IMR-90 (cell line): ENCODE measurements around the gene AGAP1. TPM values are rescaled to one million over a fixed set of nuclear protein-coding genes. Genes with fewer than 3 reads are reported as not detected.

Source experiments
- ATAC-seq: fragments of 200-7000 bp; cut with Tn5 transposase; 2 replicates; pipeline ENCODE4 v1.9.1; 2020; ENCODE audit warnings: low read depth, mild to moderate bottlenecking, moderate library complexity
- BruUV-seq: library from RNA; stranded (reverse); fragments of 400-500 nt; replicated peaks from 2 replicates; lab custom pipeline; 2021; lab: Mats Ljungman, UMichigan
- CTCF ChIA-PET: fragments of 300-600 bp; formaldehyde crosslinking; extraction: SDS; loops from one replicate; lab custom pipeline; 2021; ENCODE audit warnings: antibody characterized with exemption; lab: Yijun Ruan, JAX
- POLR2A ChIA-PET: fragments of 300-600 bp; sonication (Branson Sonifier 250); formaldehyde crosslinking; loops from one replicate; lab custom pipeline; 2022; ENCODE audit warnings: antibody characterized with exemption; ENCODE audit not compliant: unreplicated experiment; lab: Charles Lee
- DNase-seq: peaks from one replicate; pipeline ENCODE4 v3.0.0; 2013
- H2AFZ ChIP-seq: replicated peaks from 2 replicates; pipeline ENCODE3; 2013; ENCODE audit warnings: low read length, mild to moderate bottlenecking; ENCODE audit not compliant: poor library complexity
- H2AK5ac ChIP-seq: 2 replicates; pipeline ENCODE4 v1.6.1; 2013; ENCODE audit warnings: low read depth, low read length, inconsistent platforms
- H2AK9ac ChIP-seq: replicated peaks from 2 replicates; pipeline ENCODE3; 2013; ENCODE audit warnings: mild to moderate bottlenecking, low read depth, low read length, moderate library complexity; ENCODE audit not compliant: poor library complexity
- H2BK120ac ChIP-seq: 2 replicates; pipeline ENCODE4 v1.6.1; 2013; ENCODE audit warnings: low read depth, low read length, inconsistent platforms
- H2BK15ac ChIP-seq: 3 replicates; pipeline ENCODE4 v1.6.1; 2013; ENCODE audit warnings: low read depth, low read length, inconsistent platforms
- H2BK20ac ChIP-seq: 2 replicates; pipeline ENCODE4 v1.6.1; 2013; ENCODE audit warnings: low read depth, mild to moderate bottlenecking, inconsistent platforms, low read length, moderate library complexity
- H2BK5ac ChIP-seq: 2 replicates; pipeline ENCODE4 v1.6.1; 2013; ENCODE audit warnings: mild to moderate bottlenecking, low read depth, low read length, inconsistent platforms; ENCODE audit not compliant: poor library complexity, severe bottlenecking
- H3K14ac ChIP-seq: replicated peaks from 2 replicates; pipeline ENCODE4 v1.6.1; 2013; ENCODE audit warnings: low read depth, low read length, inconsistent platforms
- H3K18ac ChIP-seq: 2 replicates; pipeline ENCODE4 v1.6.1; 2013; ENCODE audit warnings: low read depth, low read length, control low read depth
- H3K23ac ChIP-seq: 2 replicates; pipeline ENCODE4 v1.6.1; 2013; ENCODE audit warnings: low read depth, low read length, inconsistent platforms
- H3K27ac ChIP-seq: 2 replicates; pipeline ENCODE4 v1.5.1; 2013; ENCODE audit warnings: mild to moderate bottlenecking, control low read depth, low read length; ENCODE audit not compliant: insufficient read depth
- H3K27me3 ChIP-seq: 2 replicates; pipeline ENCODE4 v1.6.1; 2013; ENCODE audit warnings: low read length; ENCODE audit not compliant: control insufficient read depth, insufficient read depth
- H3K36me3 ChIP-seq: 2 replicates; pipeline ENCODE4 v1.6.1; 2013; ENCODE audit warnings: low read length, mixed read lengths; ENCODE audit not compliant: control insufficient read depth, insufficient read depth
- H3K4ac ChIP-seq: 2 replicates; pipeline ENCODE4 v1.6.1; 2013; ENCODE audit warnings: low read depth, low read length, inconsistent platforms
- H3K4me1 ChIP-seq: 2 replicates; pipeline ENCODE4 v1.6.1; 2013; ENCODE audit warnings: low read length, mixed read lengths; ENCODE audit not compliant: control insufficient read depth, insufficient read depth
- H3K4me2 ChIP-seq: 2 replicates; pipeline ENCODE4 v1.6.1; 2013; ENCODE audit warnings: low read depth, mild to moderate bottlenecking, control low read depth, low read length, moderate library complexity
- H3K4me3 ChIP-seq: 2 replicates; pipeline ENCODE4 v1.5.1; 2013; ENCODE audit warnings: low read depth, mild to moderate bottlenecking, control low read depth, low read length, moderate library complexity; ENCODE audit not compliant: insufficient read depth
- H3K56ac ChIP-seq: 2 replicates; pipeline ENCODE4 v1.6.1; 2013; ENCODE audit warnings: low read length, inconsistent platforms; ENCODE audit not compliant: insufficient read depth; ENCODE audit errors: extremely low read depth
- H3K79me1 ChIP-seq, 2 experiments: 2 replicates each; pipeline ENCODE4 v1.6.1; 2013; ENCODE audit warnings: low read length in 2 of 2, inconsistent platforms in 1 of 2, low read depth in 1 of 2
- H3K9ac ChIP-seq: 2 replicates; pipeline ENCODE4 v1.6.1; 2013; ENCODE audit warnings: low read depth, low read length, control low read depth
- H3K9me1 ChIP-seq: 2 replicates; pipeline ENCODE4 v1.6.1; 2013; ENCODE audit warnings: low read length, inconsistent platforms; ENCODE audit not compliant: insufficient read depth
- H3K9me3 ChIP-seq: 2 replicates; pipeline ENCODE4 v1.6.1; 2013; ENCODE audit warnings: low read length; ENCODE audit not compliant: control insufficient read depth, insufficient read depth
- H4K20me1 ChIP-seq: 2 replicates; pipeline ENCODE4 v1.6.1; 2013; ENCODE audit warnings: low read length, inconsistent platforms; ENCODE audit not compliant: insufficient read depth
- H4K5ac ChIP-seq: 2 replicates; pipeline ENCODE4 v1.6.1; 2013; ENCODE audit warnings: mild to moderate bottlenecking, low read depth, low read length, control low read depth
- H4K8ac ChIP-seq, 2 experiments: 2 replicates each; pipeline ENCODE4 v1.6.1; 2013; ENCODE audit warnings: low read depth in 2 of 2, low read length in 2 of 2, control low read depth in 1 of 2, inconsistent platforms in 1 of 2
- H4K91ac ChIP-seq: 2 replicates; pipeline ENCODE4 v1.6.1; 2013; ENCODE audit warnings: low read depth, low read length, inconsistent platforms; ENCODE audit not compliant: insufficient read depth
- BHLHE40 ChIP-seq: fragments of 150-350 bp; IDR thresholded peaks from 2 replicates; pipeline ENCODE4 v1.6.1; 2016; ENCODE audit warnings: mild to moderate bottlenecking, low read depth, low read length
- CEBPB ChIP-seq: IDR thresholded peaks from 2 replicates; pipeline ENCODE4 v1.6.1; 2012; ENCODE audit warnings: low read depth, low read length, improper control_type of control experiment
- CHD1 ChIP-seq: IDR thresholded peaks from 2 replicates; pipeline ENCODE4 v1.6.1; 2012; ENCODE audit warnings: low read depth, low read length, improper control_type of control experiment
- MAZ ChIP-seq: IDR thresholded peaks from 2 replicates; pipeline ENCODE4 v1.6.1; 2012; ENCODE audit warnings: low read depth, mild to moderate bottlenecking, low read length, improper control_type of control experiment, moderate library complexity, borderline replicate concordance
- MXI1 ChIP-seq: IDR thresholded peaks from 2 replicates; pipeline ENCODE4 v1.6.1; 2012; ENCODE audit warnings: low read depth, mild to moderate bottlenecking, low read length, moderate library complexity, borderline replicate concordance
- NFE2L2 ChIP-seq: fragments of 150-350 bp; IDR thresholded peaks from 2 replicates; pipeline ENCODE4 v1.6.1; 2016; ENCODE audit warnings: low read depth, mild to moderate bottlenecking, low read length
- RCOR1 ChIP-seq: IDR thresholded peaks from 2 replicates; pipeline ENCODE4 v1.6.1; 2012; ENCODE audit warnings: mild to moderate bottlenecking, low read length, improper control_type of control experiment; ENCODE audit not compliant: insufficient replicate concordance
- RFX5 ChIP-seq: IDR thresholded peaks from 2 replicates; pipeline ENCODE4 v1.8.0; 2012; ENCODE audit warnings: low read depth, mild to moderate bottlenecking, low read length, moderate library complexity
- WGBS, 2 experiments: methylation state at CpG; one replicate each; pipeline versions ENCODE4 v1.1.5 to v1.1.7; 2013; ENCODE audit warnings: missing lambda C conversion rate in 2 of 2; ENCODE audit not compliant: insufficient read length in 1 of 2; ENCODE audit errors: extremely low coverage in 2 of 2; 5-methylcytosine and 5-hydroxymethylcytosine counted together
- dilution Hi-C: fragments of 300-500 bp; cut with HindIII; formaldehyde crosslinking; loops from one replicate; pipeline ENCODE4 v1.14.3; 2018; ENCODE audit warnings: low sequenced_read_pairs; ENCODE audit not compliant: unreplicated experiment
- in situ Hi-C: fragments of 300-500 bp; cut with MboI; formaldehyde crosslinking; loops from 3 replicates; pipeline ENCODE4 v1.14.3; 2019; ENCODE audit warnings: low sequenced_read_pairs, inconsistent platforms, mixed read lengths
- intact Hi-C: fragments of 100-400 bp; cut with micrococcal nuclease; formaldehyde crosslinking; loops from 2 replicates; pipeline ENCODE4 v1.10.0; 2022
- polyA plus RNA-seq, 3 experiments: library from polyadenylated mRNA; depleted of rRNA; stranded (reverse); fragments of >200 nt; gene quantifications; 2 replicates each; pipeline ENCODE4 v1.2.3, GENCODE V29; 2012; ENCODE audit warnings: low replicate concordance in 1 of 3
- total RNA-seq: library from RNA; depleted of rRNA; stranded (reverse); fragments of >200 nt; gene quantifications from 2 replicates; pipeline ENCODE4 v1.2.3, GENCODE V29; 2012
- TF ChIP-seq, protein P1 (sequence below): fragments of 150-350 bp; IDR thresholded peaks from 2 replicates; pipeline ENCODE4 v1.6.1; 2017; ENCODE audit warnings: mild to moderate bottlenecking, antibody characterized with exemption, low read length, low read depth

The AGAP1 gene
- total and polyA plus RNA-seq, 2 of the 4 experiments (the other 2 are of a cell fraction), result 15.1 to 16.4 TPM

DNA sequence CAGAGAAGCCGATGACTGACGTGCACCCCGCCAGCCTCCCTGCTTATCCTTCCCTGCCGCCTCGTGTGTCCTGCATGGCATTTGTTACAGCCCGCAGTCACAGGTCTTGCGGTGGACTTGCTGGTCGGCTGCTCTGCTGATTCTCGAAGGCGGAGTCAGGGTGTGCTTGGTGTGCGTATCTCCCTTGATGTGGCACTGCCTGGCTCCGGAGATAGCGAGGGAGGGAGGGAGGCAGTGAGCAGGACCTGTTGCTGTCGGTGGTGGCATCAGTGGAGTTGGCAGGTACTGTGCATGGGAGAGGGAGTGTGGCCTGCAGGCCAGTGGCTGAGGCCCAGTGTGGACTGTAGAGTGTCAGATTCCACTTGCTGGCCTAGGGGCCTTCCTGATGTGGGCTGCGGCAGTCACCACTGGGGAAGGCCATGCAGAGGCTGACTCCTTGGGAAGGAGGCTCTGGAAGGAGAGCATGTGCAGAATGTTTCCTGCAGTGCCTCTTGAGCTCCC, 198.9 kb downstream of the AGAP1 start:
- WGBS, 2 experiments, result 100% methylated on average over 2 of the region's 15 CpGs; no CpG with 5 or more reads in 1 of the 2 experiments
- Histone ChIP-seq H4K20me1 (peaks cover 74% of the 10 kb centered on the region), H3K4ac (no peak overlapping the region), H3K79me1 (peaks cover 32 to 64% of the 10 kb centered on the region in 2 experiments), H2BK15ac (no peak overlapping the region), H2AK5ac (no peak overlapping the region), H4K91ac (no peak overlapping the region), H3K27ac (no peak overlapping the region), H3K27me3 (no peaks in the 10 kb centered on the region), H2AFZ (no peak overlapping the region), H3K36me3 (no peaks in the 10 kb centered on the region; the same call in 1 of the 2 replicates), H4K8ac (no peak overlapping the region), H3K4me2 (no peak overlapping the region), H3K4me3 (no peak overlapping the region), H2AK9ac (no peak overlapping the region), H2BK5ac (no peak overlapping the region), H3K9me1 (no peaks in the 10 kb centered on the region; the same call in 1 of the 2 replicates), H3K4me1 (peaks cover 6% of the 10 kb centered on the region; the same call in 1 of the 2 replicates), H3K23ac (no peak overlapping the region), H3K18ac (no peak overlapping the region), H2BK20ac (no peak overlapping the region), H2BK120ac (no peak overlapping the region), H3K56ac (no peak overlapping the region), H4K5ac (no peak overlapping the region), H3K9ac (no peak overlapping the region), H3K14ac (no peak overlapping the region), H3K9me3 (no peaks in the 10 kb centered on the region)
- intact Hi-C loops (no loop called here), dilution Hi-C loops (no loop called here), in situ Hi-C loops (no loop called here)
- TF ChIP-seq NFE2L2 (no peak), MAZ (no peak), MXI1 (no peak), CHD1 (no peak), RFX5 (no peak), RCOR1 (no peak), BHLHE40 (no peak), CEBPB (no peak)
- TF ChIP-seq, protein P1, sequence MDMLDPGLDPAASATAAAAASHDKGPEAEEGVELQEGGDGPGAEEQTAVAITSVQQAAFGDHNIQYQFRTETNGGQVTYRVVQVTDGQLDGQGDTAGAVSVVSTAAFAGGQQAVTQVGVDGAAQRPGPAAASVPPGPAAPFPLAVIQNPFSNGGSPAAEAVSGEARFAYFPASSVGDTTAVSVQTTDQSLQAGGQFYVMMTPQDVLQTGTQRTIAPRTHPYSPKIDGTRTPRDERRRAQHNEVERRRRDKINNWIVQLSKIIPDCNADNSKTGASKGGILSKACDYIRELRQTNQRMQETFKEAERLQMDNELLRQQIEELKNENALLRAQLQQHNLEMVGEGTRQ, result no peak
- no peak for ATAC-seq
- POLR2A ChIA-PET, result no interaction called here
- DNase-seq, result no peak
- BruUV-seq, result no TSS peak
- CTCF ChIA-PET, result no interaction called here
